ENCODE results near the gene PRKCA.

- no peak for TF ChIP-seq CTCF (IDR thresholded peaks at IDR 0.05; ENCODE audit: insufficient read depth, low read length)
- no peak for TF ChIP-seq POLR2AphosphoS5 (IDR thresholded peaks at IDR 0.05; ENCODE audit: low read depth)
- no peak for TF ChIP-seq REST (IDR thresholded peaks at IDR 0.05; ENCODE audit: insufficient replicate concordance, low read depth)
These were observed 255.5 kb downstream of the PRKCA start for GRCh38 chr17:66557886-66558285.

Measured in HL-60 (cell line).